H1 (cell line): Measurements from ENCODE around the gene NRROS.
"Not testable (repeated sequence)": the region's sequence is repeated elsewhere in the genome, so short reads cannot be mapped to it uniquely, and the experiment has no call there.

Experiments used
- CREB1 ChIP-seq: IDR thresholded peaks from 2 replicates; pipeline ENCODE4 v1.6.1; 2012; ENCODE audit warnings: inconsistent platforms
- POLR2A ChIP-seq, 2 experiments: IDR thresholded peaks; 1 replicate in 1 of 2; 2 replicates in 1 of 2; pipeline ENCODE4 v1.6.1; 2011; ENCODE audit warnings: low read depth in 2 of 2, low read length in 2 of 2, mild to moderate bottlenecking in 2 of 2; ENCODE audit errors: control extremely low read depth in 1 of 2

DNA sequence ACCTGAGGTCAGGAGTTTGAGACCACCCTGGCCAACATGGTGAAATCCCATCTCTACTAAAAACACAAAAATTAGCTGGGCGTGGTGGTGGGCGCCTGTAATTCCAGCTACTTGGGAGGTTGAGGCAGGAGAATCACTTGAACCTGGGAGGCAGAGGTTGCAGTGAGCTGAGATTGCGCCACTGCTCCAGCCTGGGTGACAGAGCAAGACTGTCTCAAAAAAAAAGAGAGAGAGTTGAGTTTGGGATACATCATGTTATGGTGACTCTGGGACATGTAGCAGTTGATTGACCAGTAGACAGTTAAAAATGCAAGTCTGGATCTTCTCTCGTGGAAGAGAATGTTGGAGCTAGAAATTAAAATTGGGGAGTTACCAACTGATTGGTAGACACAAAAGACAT lies 1.6 kb upstream of the NRROS start:
- TF ChIP-seq CREB1; POLR2A (IDR thresholded peaks at IDR 0.05; ENCODE audit: control extremely low read depth in 1 of 2, low read depth in 2 of 2, low read length in 2 of 2): not testable (repeated sequence)
